CD4-positive, alpha-beta T cell treated with Interleukin-6 at 100 ng/mL for 8 hours (primary cell): Measurements from ENCODE around the gene SLC26A6.

Experiments used
- DNase-seq: peaks from one replicate; pipeline ENCODE4 v3.0.0-alpha.2; 2020; ENCODE audit warnings: mixed read lengths, low spot score

SLC26A6 gene

GRCh38 chr3:48661501-48662144 is 26.4 kb upstream of the SLC26A6 start:
- peak; percentile 62 for DNase-seq

GRCh38 chr3:48660800-48661400 is 25.6 kb upstream of the SLC26A6 start:
- DNase-seq: no peak

DNA sequence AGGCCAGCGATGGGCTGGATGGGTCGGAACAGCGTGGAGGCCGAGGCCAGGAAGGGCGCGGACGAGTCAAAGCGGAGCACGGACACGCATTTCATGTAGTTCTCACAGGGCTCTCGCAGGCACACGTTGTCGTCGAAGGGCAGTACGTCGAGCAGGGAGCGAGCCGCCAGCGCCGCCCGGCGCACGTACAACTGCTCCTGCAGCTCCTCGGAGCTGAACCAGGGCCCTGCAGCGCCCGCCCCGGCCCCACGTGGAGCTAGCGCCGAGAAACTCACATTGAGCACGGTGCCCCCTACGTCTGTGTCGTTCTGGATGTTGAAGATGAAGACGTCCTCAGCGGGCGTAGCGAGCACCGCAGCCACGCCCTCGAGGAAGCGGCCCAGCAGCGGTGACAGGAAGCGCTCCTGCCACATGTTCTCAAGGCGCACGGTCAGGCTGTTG is 21.6 kb upstream of the SLC26A6 start:
- DNase-seq: no peak

GRCh38 chr3:48656061-48656840 is 21.0 kb upstream of the SLC26A6 start:
- peak; percentile 78 for DNase-seq

GRCh38 chr3:48655606-48656005 is 20.3 kb upstream of the SLC26A6 start:
- DNase-seq: peak; percentile 39

DNA sequence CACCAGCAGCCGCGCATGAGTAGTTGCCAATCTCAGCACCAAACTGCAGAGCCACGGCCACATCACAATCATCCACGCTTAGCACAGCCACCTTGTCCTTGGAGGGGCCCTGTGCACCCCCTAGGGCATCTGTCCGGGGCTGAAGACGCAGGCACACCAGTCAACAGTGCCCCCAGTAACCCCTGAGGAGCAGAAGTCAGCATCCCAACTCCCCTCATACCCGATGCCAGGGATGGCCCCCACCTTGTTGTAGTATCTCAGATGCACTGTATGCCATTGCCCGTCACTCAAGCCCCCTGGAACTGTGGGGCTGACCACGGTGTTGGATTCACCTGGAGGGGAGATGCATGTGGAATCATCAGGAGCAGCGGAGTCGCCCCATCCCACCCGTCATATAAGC is 19.8 kb upstream of the SLC26A6 start:
- DNase-seq: no peak

- no peak for DNase-seq
These were observed 17.9 kb upstream of the SLC26A6 start for GRCh38 chr3:48652923-48653715.

DNA sequence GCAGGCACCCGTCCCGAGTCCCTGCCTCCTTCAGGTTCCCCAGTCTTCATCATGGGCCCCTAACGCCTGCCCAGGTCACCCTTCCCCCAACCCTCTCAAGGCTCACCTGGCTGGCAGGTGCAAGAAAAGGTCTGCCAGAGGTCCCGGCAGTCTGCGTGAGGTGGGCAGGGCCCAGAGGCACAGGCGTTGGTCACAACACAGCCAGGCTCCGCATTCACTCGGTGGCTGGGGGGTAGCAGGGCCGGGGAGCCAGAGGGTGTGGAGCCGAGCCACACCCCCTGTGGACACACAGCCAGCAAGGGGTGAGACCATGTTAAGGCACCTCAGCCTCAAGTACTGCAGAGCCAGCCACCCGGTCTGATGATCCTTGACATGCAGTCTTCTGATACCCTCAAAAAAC is 16.5 kb upstream of the SLC26A6 start:
- DNase-seq: no peak

DNA sequence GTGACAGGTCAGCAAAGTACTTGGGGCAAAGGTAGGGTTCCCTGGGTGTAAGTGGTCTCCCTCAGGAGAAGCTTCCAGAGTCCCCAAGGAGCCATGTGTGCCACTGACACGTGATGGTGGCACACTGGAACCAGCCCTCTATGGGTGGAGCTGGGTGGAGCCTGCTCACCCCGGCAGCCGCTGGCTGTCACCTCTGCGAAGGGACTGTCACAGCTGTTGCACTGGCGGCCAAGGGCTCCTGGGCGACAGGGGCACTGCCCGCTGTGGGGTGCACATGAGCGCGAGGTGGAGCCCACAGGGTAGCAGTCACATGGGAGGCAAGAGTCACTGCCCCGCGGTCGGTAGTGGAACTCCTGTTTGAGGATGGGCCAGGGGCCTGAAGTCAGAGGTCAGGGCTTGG is 15.5 kb upstream of the SLC26A6 start:
- no peak for DNase-seq

DNA sequence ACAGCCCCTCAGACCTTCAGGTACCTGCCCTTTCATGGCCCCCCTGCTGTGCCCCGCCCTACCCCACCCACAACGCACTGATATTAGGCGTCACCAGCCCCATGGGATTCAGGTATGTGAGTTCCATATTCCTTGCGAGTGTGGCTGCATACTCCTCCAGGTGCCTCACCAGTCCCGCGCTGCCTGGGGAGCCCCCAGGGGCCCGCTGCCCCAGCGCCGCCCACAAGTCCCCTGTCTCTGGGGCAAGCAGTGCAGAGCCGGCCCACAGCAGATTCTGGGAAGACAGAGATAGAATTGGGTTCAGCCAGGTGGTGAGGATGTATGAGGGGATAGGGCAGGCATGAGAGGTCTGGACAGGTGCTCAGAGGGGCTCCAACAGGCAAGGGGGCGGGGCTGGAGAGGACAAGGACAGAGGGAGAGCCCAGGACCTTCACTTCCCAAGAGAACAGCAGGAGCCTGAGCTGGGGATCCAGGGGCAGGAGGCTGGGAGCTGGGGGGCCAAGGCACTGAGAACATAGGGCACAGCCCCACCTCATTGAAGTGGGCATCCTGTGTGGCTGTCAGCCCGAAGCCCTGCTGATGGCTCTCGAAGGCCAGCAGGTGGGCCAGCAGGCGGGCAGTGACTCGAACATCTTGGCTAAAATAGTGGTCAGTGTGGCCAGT is 13.1 kb upstream of the SLC26A6 start:
- DNase-seq: no peak

DNA sequence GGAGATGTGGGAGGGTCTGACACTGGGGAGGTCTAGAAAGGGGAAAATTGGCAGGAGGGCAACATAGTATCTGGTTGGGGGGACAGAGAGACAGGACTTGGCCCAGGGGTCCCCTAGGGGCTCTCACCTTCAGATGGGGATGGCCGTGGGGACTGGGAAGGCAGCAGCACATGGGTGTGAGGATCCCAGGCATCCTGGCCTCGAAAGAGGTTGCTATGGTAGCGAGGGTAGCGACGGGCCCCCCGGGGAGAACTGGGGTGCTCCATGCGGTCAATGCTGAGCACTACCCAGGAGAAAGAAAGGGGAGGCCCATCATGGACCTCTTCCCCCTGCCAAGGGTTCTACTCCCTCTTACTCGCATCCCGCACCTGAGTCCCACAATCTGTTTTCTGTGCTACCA is 12.5 kb upstream of the SLC26A6 start:
- DNase-seq: no peak

GRCh38 chr3:48644898-48645760 is 9.9 kb upstream of the SLC26A6 start:
- DNase-seq: no peak

- DNase-seq: no peak
These were observed 7.3 kb upstream of the SLC26A6 start for GRCh38 chr3:48642605-48643004.

DNA sequence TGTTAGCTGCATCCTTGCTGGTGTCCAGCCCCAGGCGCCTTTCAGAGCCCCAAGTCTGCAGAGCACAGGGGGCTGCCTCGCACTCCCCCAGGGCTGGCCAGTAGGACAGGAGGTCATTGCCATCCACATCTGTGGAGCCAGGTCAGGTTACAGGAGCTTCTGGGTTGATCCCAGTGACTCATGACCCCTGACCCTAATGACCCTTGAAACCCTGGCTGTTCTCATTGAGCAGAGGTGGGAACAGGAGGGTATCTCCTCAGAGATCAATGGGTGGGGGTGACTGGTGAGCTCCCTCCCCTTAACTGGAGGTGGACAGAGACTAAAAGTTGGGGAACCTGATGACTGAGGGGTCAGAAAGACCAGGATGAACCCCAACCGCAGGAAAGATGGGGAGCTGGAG is 6.1 kb upstream of the SLC26A6 start:
- no peak for DNase-seq

GRCh38 chr3:48639944-48640606 is 4.8 kb upstream of the SLC26A6 start:
- no peak for DNase-seq

DNA sequence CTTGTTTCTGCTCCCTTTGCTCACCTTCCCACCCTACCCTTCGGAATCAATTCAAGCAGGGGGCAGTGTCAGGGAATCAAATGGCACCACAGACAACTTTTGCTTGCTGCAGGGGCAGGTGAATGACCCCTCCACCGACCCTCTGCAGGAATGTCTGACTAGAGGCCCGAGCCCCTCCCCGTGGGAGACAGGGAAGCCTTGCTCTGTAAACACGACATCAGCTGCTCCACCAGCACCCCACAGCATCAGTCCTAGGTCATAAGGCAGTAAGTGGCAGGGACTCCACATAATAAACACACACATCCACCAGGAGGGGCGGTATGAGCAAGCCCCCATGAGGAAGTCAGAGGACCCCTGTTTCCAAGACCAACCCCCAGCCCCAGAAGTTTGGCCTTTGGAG is 2.0 kb upstream of the SLC26A6 start:
- no peak for DNase-seq

- DNase-seq: no peak
These were observed 941 bp upstream of the SLC26A6 start for GRCh38 chr3:48636149-48636655.

DNA sequence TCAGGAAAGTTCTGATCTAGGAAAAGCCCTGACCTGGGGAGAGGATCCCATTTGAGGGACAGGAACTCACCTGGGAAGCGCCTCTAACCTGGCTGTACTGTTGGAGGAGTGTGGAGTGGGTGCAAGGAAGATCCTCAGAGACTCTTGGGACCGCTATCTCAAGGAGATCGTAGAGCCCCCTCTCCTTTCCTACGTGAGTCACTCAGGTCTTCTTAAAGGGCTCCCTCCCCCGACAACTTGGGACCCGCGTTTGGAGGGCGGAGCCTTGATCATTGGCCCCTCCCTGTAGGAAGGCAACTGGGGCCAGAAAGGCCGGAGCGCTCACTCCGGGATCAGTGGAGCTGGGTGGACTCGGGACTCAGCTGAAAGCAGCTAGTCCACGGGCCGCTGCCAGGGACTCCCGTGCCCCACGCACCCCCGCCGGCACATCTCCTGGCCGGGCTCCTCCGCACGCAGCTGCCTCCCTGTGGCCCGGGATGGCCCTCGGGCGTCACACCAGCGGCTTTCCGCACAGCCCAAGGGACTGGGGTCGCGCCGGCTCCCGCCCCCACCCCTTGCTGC is 520 bp downstream of the SLC26A6 start:
- DNase-seq: peak; percentile 16

GRCh38 chr3:48633743-48634142 is 1.5 kb downstream of the SLC26A6 start:
- no peak for DNase-seq

GRCh38 chr3:48633256-48633655 is 2.0 kb downstream of the SLC26A6 start:
- DNase-seq: no peak
